ENCODE measurements around the gene PAM.

GRCh38 chr5:102875721-102876123, 120.6 kb downstream of the PAM start:
- TF ChIP-seq EZH2 (optimal IDR thresholded peaks at IDR 0.05; ENCODE audit: low read depth, low read length), result no peak
- TF ChIP-seq CTCF (IDR thresholded peaks at IDR 0.05; ENCODE audit: low read length), result no peak

Measured in MM.1S (cell line).